ENCODE results near the gene DDIT4L.

The DDIT4L gene

GRCh38 chr4:100168521-100168920 lies 21.7 kb downstream of the DDIT4L start:
- no peak for TF ChIP-seq CTCF (conservative IDR thresholded peaks at IDR 0.05; ENCODE audit: control insufficient read depth, insufficient read depth, low read depth, low read length)
- DNase-seq (ENCODE audit: low read depth), result peak; percentile 87
- H3K4me3 ChIP-seq (ENCODE audit: control insufficient read depth, low read depth, low read length), result no peak overlapping the region

DNA sequence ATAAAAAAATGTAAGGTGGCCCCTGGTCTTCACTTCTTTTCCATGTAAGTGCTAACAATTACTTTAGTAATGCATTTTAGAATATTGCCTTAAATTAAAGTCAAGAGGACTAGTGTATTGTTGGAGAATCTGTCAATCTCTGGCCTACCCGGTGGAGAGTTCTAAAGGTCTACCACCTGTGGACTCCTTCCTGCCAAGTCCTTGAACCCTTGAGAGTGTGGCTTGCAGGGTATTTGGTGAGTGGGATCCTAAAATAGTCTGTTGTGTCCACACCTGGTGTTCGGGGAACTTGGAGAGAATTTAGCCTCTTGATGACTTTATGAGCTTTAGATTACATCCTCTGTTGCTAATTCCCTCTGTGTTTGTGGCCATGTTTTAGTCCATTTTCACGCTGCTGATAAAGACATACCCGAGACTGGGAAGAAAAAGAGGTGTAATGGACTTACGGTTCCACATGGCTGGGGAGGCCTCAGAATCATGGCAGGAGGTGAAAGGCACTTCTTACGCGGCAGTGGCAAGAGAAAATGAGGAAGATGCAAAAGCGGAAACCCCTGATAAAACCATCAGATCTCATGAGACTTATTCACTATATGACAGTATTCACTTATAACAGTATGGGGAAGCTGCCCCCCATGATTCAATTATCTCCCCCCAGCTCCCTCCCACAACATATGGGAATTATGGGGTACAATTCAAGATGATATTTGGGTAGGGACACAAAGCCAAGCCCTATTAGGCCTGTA lies 23.8 kb downstream of the DDIT4L start:
- no peak for TF ChIP-seq CTCF (conservative IDR thresholded peaks at IDR 0.05; ENCODE audit: control insufficient read depth, insufficient read depth, low read depth, low read length)
- H3K4me3 ChIP-seq (ENCODE audit: control insufficient read depth, low read depth, low read length), result no peak overlapping the region
- DNase-seq (ENCODE audit: low read depth), result no peak

DNA sequence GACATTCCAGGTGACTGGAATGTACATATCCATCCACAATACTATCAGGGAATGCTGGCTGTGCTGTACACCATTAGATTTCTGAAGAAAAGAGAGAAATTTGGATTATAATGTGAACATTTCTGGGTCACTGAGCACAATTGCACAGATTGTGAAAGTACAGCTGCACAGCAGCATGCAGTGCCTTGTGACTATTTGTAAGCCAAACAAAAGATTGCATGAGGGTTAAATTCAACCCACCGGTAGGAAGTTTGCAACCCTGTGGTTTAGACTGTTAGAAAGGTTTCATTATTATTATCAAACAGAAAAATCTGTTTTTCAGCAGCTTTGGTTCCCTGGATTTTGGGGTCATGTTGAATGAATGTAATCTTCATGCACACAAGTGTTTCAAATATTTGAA lies 24.5 kb downstream of the DDIT4L start:
- no peak for DNase-seq (ENCODE audit: low read depth)
- TF ChIP-seq CTCF (conservative IDR thresholded peaks at IDR 0.05; ENCODE audit: control insufficient read depth, insufficient read depth, low read depth, low read length), result no peak

DNA sequence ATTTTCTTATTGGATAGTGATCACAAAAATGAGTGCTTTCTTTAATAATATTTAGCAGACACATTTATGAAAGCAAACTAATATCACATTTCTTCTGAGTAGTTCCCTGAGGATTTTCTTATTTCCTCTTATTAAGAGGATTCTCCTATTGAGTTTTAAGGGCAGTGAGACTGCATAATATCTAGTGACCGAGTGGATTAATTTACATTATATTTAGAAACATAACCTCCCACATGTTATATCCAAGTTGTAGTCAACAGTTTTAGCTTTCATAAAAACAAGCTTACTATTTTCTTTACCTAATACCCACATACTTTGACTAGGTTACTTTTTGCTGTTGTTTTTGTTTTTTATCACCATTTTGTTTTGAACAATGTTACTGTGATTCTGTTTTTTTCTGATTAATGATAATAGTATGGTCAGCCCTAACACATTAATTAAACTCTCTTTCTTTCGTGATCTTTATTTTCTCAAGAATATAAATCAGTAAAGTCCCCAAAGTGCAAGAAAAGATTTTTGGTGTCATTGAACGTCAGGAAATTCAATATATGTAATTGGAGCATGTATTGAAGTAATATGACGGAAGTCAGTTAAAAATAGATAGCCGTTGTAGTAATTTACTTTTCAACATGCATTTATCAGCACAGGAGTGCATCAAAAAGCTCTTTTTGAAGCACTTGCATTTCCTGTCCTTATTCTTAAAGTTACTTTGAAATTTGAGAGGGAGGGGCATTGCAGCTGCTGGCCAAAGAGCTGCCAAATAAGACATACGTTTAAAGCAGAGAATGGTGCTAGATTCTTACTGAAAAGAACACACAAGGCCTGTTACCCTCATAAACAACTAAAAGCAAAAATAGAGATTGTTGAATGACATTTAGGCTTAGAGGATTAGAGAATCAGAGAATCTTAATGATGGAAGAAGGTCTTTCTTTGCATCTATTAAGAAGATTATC lies 25.2 kb downstream of the DDIT4L start:
- H3K4me3 ChIP-seq (ENCODE audit: control insufficient read depth, low read depth, low read length), result no peak overlapping the region
- TF ChIP-seq CTCF (conservative IDR thresholded peaks at IDR 0.05; ENCODE audit: control insufficient read depth, insufficient read depth, low read depth, low read length), result no peak
- no peak for DNase-seq (ENCODE audit: low read depth)

More for the DNA sequence above, 24.5 kb downstream of the DDIT4L start:
- no peak overlapping the region for H3K4me3 ChIP-seq (ENCODE audit: control insufficient read depth, low read depth, low read length)

- no peak overlapping the region for H3K4me3 ChIP-seq (ENCODE audit: control insufficient read depth, low read depth, low read length)
- no peak for TF ChIP-seq CTCF (conservative IDR thresholded peaks at IDR 0.05; ENCODE audit: control insufficient read depth, insufficient read depth, low read depth, low read length)
- DNase-seq (ENCODE audit: low read depth), result no peak
Measured at GRCh38 chr4:100162027-100162685, 28.1 kb downstream of the DDIT4L start.

- no peak for TF ChIP-seq CTCF (conservative IDR thresholded peaks at IDR 0.05; ENCODE audit: control insufficient read depth, insufficient read depth, low read depth, low read length)
- no peak overlapping the region for H3K4me3 ChIP-seq (ENCODE audit: control insufficient read depth, low read depth, low read length)
- no peak for DNase-seq (ENCODE audit: low read depth)
Measured at GRCh38 chr4:100149190-100149589, 41.1 kb downstream of the DDIT4L start.
